ENCODE data around the gene TSSC4.
A peak's percentile ranks its signal among the peaks of the same experiment; 100 is the strongest.

TSSC4 gene

DNA sequence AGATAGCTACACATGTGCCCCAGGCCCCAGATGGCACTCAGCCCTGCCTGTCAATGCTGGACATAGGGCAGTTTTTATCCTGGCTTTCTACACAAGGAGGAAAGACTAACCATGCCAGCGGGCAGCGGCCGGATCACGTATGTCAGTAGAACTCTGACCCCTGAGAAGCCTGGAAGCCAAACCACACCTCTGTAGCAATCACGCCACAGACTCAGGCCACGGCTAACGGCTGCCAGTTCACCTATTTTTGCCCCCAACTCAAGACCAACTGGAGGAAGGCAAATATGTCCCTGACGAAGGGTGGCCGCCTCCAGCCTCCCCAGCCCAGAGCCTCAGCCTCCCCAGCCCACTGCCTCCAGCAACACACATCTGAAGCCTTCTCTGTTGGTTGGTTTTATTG is 30.7 kb upstream of the TSSC4 start:
- no peak for DNase-seq

DNA sequence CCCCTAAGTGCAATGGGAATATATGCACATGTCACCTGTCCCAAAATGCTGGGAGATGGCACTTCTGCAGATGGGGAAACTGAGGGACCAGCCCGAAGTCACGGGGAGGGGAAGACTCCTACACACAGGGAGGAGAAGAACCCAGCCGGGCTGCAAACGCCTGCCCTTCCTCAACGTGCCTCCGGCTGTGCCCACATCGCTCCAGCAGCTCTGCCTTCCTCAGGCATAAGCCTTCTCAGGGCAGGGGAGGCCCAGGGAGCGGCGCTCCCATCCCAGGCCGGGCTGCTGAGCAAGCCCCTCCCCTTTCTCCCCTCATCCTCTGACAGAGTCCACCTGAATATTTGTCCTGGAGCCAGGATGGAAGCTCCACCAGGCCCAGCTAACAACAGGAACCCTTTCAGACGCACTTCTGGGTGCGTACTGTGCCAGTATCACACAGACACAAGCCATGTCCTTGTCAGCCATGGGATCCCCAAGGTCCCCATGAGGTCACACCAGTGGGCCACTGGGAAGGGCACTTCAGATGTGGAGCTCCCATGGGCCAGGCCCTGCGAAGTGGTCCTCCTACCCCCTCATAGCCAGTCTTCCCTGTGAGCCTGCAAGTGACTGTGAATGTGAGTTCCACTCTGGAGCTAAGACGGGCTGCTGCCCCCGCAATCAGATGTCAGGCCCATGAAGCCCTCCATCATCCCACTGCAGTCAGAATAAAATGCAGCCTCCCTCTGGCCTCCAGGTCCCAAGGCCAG is 25.9 kb upstream of the TSSC4 start:
- no peak for DNase-seq

DNA sequence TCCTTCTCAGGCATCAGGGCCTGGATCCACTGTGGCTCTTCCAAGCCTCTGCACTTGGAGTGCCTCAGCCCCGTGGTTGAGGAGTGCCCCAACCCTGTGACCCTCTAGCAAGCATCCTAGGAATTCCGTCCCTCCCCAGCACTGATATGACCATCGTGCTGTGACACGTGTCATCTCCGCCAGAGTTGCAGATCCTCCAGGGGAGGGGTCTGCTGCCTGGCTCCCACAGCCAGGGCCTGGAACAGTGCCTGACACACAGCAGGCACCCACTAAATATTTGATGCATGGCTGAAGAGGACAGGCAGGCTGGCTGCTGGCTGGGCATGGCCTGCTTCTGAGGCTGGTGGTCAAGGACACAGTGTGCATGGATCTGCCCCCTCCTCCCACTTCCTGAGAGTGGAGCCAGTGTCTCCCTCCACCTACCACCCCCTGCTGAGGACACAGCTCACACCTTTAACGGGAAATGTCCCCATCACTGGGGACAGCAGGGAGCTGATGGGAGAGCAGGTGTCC is 25.2 kb upstream of the TSSC4 start:
- no peak for DNase-seq

DNA sequence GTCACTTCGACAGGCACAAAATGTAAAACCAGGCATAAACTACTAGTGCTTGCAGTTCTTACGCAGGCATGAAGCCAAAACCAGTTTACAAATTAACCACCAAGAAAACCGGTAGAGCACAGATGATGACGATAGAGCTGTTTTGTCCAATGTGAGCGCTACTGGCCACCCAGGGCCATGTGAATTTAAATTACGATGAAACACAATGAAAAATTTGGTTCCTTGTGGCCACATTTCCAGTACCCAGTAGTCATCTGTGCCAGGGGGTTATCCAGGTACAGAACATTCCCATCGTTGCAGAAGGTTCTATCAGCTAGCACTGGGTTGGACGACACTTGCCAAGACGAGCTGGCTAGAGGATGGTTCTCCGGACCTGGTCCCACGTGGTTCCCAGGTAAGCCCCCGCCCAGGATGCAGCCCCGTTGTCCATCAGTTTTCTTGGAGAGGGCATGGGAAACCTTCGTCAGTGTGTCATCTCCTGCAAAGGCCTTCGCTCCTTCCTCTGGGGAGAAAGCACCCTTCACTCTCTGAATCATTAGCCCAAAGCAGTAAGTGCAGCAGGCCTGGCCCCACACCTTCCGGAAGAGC is 24.5 kb upstream of the TSSC4 start:
- DNase-seq, result no peak

DNA sequence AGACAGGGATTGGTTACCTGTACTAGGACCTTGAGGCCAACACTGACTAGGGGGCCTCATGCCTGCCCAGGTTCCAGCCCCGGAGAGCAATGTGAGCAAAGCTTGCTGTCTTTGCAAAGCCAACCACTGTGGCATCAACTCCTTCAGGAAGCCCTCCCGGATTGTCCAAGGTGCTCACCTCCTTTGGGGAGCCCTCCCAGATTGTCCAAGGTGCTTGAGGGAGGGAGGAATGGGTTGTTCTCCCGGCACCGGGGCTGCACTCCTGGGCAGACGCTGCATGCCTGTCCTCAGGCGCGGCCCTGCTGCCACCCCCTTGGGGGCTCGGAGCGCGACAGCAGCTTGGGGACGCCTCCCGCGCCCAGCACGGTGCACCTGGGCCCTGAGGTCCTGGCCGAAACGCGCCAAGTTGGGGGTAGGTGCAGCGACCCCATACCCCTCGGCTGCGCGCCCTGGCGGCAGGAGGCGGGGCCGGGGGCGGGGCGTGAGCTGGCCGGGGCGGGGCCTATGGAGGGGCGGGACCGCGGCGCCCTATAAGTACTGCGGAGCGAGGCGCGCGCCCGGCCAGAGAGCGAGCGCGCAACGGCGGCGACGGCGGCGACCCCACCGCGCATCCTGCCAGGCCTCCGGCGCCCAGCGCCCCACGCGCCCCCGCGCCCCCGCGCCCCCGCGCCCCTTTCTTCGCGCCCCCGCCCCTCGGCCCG is 23.6 kb upstream of the TSSC4 start, which contains the start of gene CD81:
Gene CD81 (plus strand): TSS at position 560 of the 701 bp plus-strand sequence. CDS start 240 bp downstream, outside the sequence.
- DNase-seq, result peak; percentile 56 to 73

DNA sequence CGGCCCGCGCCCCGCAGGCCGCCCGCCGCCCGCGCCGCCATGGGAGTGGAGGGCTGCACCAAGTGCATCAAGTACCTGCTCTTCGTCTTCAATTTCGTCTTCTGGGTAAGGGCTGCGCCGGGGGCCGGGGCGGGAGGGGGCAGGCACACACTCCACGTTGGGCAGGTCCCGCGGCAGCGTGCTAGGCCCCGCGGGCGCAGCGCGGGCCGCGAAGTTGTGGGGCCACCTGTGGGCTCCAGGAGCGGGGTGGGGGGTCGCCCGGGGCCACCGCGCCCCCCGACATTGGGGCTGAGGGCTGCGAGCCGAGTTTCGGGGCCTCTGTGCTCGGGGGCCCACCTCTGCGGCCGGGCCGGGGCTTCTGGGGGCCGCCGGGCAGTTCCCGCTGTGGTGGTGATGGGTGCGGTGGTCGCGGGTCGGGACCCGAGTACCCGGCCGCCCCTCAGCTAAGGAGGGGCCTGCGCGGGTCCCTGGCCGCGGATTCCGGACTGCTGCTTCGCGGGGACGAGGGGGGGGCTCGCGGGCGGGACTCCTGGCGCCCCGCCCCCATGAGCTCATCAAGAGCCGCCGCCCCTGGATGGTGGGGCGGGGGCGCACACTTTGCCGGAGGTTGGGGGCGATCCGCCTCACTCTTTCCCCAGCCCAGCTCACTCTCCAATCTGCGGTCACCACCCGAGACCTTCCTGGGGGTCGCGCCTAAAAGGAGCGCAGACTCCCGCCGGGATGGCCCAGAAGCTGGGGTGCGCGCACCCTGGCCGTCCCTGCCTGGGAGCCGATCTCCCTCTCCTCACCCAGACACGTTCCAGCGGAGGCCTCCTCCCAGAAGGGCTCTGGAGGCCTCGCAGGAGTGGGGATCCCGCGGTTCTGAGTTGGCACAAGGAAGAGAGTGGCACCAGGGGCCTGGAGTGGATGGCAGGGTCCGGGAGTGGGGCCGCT is 22.8 kb upstream of the TSSC4 start:
- peak; percentile 56 to 57 for DNase-seq

DNA sequence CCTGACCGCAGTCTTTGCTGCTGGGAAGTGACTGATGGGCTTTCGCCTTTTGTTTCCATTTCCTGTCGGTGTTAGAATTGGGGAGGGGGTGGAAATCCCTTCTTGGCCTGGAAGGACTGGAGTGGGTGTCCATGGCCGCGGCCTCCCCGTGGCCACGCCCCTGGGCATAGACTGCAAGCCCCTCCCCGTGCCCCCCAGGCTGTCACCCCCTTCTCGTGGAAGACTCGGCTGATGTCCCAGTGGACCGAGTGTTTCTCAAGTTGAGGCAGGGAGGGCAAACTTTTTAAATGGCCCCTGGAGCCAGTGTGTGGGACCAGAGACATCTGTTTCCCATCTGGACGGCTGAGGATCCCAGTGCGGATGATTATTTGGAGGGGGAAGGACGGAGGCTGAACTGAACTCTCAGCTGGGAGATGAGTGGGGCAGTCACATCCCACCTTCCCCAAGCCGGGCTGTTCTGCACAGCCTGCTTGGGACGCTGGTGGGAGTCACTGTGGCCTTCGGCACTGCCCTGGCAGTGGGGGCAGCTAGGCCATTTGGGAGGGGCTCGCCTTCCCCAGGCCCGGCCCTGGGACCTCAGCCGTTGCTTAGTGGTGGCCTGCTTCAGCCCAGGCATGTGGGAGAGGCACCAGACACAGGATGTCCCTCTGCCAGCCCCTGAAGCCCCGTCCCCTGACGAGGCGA is 21.9 kb upstream of the TSSC4 start:
- DNase-seq, result no peak

DNA sequence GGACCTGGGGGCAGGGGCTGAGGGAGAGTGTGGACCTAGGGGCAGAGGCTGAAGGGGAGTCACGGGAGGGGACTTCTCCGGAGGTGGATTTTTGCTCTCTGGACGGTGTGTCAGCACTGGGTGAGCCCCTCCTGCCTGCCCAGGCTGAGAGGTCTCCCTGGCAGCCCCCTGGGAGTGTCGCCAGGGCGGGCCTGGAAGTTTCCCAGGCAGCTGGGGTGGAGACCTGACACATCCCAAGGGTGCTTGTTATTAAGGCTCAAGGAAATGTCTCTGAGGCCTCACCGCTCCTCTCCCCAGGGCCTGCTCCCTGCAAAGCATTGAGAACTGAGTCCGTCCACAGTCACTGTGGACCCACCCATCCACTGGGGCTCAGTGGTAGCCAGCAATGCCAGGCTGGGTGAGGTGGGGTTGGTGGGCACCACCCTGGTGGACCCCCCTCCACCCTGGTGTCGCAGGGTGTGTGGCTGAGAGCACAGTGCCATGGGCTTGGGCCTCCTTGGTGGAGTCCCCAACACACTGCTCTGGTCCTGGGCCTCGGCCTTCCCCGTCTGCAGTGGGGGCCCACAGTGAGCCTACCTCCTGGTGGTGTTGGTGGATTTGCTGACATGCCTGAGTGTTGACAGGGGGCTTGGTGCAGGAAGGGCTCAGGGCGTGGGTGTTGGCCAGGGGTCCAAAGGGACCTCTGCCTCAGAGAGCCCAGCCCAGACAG is 20.9 kb upstream of the TSSC4 start:
- no peak for DNase-seq

DNA sequence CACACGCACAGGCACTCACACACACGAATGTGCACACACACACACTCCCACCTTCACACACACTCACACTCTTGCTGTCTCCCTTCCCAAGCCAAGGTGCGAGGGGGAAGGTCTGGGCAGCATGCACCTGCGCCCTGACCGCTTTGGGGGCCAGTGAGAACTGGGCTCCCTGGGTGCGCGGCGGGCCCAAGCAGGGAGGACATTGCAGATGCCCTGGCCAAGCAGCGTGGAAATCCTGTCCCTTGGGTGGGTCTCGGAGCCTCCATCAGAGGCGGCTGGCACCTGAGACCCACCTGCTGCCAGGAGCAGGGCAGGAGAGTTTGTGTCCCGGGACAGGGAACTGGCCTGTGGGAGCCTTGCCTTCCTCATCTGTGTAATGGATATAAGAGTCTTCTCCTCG is 20.2 kb upstream of the TSSC4 start:
- DNase-seq, result no peak

DNA sequence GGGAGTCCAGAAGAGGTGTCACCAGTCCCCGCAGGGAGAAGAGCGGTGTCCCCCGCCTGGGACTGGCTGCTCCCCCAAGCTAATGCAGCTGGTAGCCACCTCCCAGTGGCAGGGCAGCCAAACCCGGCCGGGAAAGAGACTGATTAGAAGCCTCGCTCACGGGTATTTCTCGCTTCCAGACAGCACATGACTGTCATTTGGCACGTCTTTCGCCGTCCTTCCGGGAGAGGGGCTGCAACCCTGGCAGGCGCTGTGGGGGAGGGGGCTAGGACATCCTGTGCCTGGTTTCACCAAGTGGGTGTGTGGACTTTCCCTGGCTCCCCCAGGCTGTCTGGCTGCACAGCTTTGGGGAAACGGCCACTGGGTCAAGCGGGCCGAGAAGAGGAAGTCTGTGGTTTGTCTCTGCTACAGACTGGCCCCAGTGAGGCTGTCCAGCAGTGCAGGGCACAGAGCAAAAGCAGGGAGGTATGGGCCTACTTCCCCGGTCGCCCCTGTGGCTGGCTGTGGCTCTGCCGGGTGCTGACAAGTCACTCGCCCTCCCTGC is 19.7 kb upstream of the TSSC4 start:
- peak in 1 of 2 donors; percentile 68 for DNase-seq

DNA sequence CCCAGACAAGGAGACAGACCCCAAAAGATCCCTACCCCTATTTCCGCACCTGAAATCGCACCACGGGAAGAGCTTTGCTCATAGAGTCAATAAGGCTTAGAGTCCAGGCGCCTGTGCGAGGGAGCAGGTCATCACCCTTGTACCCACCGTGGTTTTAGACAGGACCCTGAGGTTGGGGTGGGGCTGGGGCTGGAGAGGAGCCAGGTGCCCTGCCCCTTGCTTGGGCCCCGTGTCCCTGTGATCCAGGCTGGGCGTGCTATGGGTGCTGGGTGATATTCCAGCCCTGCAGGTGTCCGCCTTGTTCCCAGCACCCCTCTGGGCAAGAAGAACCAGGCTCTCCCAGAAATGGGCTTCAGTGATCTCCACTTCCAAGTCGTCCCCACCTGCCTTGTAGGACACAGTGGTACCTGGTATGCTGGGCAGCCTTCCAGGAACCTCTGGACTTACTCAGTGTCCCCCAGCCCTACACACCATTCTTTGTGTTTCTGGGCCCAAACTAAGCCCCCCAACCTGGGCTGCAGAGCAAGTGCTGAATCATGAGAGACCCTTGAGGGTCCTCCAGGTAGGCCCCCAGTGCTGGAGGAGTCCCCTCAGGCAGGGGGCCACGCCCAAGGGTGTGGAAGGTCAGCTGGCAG is 18.9 kb upstream of the TSSC4 start:
- DNase-seq, result no peak

DNA sequence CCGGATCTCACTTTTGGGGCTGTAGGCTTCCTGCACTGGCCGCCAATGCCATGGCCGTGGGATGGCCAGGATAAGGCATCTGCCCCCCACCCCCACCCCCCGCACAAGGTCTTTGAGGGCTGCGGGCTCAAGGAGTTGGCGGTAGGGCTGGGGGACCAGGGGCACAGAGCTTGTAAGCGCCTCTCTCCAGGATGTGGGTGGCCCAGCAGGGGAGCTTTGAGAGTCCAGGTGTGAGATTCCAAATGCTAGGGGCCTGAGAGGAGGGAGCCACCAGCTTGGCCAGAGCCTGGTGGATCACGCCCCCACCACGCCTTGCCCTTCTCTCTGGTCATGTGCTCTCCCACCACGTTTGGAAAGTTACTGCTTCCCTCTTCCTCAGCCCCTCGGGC is 18.4 kb upstream of the TSSC4 start:
- DNase-seq, result no peak

DNA sequence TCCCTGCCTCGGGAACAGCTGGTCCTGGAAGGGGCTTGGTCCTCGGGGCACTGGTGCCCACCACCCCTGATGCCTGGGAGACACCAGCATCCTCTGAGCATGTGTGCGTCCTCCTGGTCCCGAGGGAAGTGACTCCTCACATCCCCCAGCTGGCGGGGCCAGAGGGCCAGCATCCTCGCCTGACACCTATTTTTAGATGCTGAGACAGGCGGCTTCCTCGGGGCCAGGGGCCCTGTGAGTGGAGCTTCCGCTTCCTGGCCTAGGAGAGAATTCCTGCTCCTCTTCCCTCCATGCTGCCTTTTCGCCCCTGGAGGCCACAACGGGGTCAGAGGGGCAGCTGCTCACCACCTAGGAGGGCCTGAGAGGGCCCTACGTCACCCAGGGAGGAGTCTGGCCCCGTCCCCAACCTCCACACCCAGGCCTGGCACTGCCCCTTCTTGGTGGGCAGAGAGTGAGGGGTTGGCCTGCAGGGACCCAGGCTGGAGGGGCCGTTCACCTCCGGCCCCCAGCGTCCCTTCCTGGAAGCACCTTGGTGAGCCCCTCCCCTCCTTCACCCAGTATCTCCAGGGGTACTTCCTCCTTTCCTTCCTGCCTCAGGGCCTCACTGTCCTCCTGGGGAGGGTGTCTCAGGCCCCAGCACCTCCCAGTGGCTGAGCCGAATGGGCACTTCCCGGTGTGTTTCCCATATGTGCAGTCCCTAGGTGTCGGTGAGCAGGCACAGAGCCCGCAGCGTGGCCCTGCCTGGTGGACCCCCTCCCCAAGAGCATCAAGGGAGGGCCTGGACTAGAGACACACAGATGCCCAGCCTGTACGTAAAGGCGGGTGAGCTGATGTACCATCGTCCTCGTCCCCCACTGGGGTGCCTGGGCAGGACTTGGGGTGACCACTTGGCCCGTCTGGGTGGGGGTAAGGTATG is 17.4 kb upstream of the TSSC4 start:
- DNase-seq, result no peak

DNA sequence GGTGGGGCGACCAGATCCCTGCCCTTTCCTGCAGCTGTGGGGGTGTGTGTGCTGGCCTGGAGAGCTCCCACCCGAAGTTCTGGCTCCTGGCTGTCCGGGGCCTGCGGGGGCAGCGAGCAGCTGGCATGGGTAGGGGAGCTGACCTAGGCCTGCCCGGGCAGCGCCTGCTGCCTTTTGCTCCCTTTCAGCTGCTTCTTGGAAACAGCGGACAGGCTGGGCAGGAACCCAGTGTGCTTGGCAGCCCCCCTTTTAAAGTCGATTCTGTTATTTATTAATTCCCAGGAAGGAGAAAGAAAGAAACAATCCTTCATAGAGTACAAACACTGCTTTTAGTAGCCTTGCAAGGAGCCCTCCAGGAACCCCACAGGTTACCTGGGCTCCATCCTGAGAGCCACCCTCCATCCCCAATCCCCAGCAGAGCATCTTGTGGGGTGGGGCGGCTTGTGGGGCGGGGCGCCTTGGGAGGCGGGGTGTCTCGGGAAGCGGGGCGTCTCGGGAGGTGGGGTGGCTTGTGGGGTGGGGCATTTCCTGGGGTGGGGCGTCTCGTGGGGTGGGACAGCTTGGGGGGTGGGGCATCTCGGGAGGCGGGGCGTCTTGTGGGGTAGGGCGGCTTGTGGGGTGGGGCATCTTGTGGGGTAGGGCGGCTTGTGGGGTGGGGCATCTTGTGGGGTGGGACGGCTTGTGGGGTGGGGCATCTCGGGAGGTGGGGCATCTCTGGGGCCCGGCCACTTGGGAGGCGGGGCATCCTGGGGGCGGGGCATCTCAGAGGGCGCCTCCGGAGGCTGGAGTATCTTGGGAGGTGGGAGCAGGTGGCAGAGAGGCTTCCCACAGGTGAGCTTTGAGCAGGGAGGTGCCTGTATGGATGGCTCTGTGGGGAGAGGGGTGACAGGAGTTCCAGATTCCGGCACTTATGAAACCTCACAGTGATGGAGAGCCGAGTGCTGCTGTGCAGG is 16.4 kb upstream of the TSSC4 start:
- peak; percentile 71 to 73 for DNase-seq

DNA sequence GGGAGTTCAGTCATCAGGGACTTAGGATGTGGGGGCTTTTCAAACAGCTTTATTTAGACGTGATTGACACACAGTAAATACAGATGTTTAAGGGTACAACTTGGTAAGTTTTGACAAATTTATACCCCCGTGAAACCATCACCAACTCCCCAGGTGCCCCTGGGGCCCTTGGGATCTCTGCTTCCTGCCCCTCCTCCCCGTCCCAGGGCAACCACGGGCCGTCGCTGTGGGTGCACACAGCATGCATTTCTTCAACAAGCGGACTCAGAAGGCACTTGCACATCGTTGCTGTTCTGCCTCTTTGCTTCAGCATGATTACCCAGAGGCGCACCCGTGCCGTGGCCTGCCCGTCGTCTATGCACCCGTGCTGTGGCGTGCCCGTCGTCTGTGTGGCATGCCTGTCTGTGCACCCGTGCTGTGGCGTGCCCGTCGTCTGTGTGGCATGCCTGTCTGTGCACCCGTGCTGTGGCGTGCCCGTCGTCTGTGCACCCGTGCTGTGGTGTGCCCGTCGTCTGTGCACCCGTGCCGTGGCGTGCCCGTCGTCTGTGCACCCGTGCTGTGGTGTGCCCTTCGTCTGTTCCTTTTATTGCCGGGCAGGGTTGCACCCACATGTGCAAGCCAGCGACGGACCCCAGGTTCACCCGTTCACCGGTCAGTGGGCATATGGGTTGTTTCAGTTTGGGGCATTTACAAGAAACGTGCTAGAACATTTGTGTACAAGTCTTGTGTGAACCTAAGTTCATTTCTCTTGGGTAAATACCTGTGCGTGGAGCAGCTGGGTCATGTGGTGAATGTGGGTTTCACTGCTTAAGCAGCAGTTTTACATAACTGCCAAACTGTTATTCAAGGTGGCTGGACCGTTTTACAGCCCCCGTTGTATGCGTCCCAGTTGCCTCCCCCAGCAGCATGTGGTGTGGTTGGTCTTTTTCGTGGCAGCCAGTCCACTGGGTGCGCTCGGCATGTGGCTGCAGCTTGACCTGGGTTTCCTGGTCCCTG is 15.1 kb upstream of the TSSC4 start:
- peak in 1 of 2 donors; percentile 36 for DNase-seq

DNA sequence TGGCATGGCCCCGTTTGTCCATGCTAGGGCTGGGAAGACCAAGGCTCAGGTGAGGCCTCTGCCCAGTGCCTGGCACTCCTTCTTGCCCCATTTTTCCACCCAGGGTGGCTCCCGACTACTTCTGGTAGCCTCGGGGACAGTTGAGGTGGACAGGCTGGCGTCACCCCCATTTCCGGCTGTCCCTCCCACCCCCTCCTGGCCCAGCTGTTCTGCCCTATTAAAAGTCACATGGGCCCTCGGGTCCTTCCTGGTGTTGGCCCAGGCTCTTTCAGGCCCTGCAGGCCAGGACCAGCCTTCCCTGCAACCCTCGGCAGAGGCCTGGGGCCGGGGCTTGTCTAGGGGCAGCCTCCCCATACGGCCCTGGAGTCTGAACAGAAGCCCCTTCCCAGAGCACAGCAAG is 14.0 kb upstream of the TSSC4 start:
- DNase-seq, result no peak
